ENCODE data around the gene CD300E. TPM values are rescaled to one million over a fixed set of nuclear protein-coding genes. Genes with fewer than 3 reads are reported as not detected.
"Not testable (repeated sequence)": the region's sequence is repeated elsewhere in the genome, so short reads cannot be mapped to it uniquely, and the experiment has no call there.

Gene CD300E
- total RNA-seq, 4 donors from 2014 or later = 0.15 to 0.53 (median 0.18) TPM

DNA sequence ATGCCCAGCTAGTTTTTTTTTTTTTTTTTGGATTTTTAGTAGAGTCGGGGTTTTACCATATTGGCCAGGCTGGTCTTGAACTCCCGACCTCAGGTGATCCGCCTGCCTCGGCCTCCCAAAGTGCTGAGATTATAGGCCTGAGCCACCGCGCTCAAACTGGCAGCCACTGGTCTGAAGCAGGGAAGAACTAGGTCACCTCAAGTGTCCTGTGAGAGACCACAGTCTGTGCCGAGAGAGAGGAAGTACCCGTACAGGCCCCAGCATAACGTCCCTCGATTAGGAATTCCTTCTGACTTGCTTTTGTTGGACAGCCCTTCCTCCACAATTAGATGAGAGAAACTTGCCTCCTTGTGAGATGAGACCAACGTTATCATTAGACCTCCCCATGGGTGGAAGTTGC lies 13.7 kb upstream of the CD300E start:
- 54 to 64% methylated on average over 8 of the region's 11 CpGs for WGBS, 2 donors

DNA sequence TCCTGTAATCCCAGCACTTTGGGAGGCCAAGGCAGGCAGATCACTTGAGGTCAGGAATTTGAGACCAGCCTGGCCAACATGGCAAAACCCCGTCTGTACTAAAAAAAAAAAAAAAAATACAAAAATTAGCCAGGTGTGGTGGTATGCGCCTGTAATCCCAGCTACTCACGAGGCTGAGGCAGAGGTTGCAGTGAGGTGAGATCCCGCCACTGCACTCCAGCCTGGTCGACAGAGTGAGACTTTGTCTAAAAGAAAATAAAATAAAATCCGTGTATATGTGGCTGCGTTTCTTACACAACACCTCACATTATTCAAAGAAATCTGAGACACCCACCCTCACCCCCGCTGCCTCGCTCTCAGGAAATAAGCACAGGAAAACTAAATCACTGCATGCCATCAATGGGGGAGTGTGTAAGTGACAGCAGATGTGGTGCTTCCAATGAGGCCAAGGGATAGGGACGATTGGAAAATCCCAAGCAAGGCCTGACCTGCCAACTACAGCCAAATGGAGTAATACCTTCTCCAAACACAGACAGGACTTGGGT lies 13.1 kb upstream of the CD300E start:
- H3K27ac ChIP-seq; DNase-seq; H3K36me3 ChIP-seq; H3K4me3 ChIP-seq; intact Hi-C loops (cut with DNase I); H3K9me3 ChIP-seq: not testable (repeated sequence)
- Histone ChIP-seq H3K27me3 (peaks cover 0 to 76% (median 0%) of the 10 kb centered on the region in 4 donors), H3K4me1 (peaks cover 2 to 23% (median 6%) of the 10 kb centered on the region in 3 donors)
- WGBS, 2 donors = 62 to 75% methylated on average over 9 to 10 of the region's 10 CpGs

More for the DNA sequence above, 13.7 kb upstream of the CD300E start:
- H3K36me3 ChIP-seq = no peaks in the 10 kb centered on the region
- no peak for DNase-seq
- no peak overlapping the region for H3K27ac ChIP-seq
- no peak overlapping the region for H3K4me3 ChIP-seq
- no peak for TF ChIP-seq POLR2A (IDR thresholded peaks at IDR 0.05)
- TF ChIP-seq, protein P1, sequence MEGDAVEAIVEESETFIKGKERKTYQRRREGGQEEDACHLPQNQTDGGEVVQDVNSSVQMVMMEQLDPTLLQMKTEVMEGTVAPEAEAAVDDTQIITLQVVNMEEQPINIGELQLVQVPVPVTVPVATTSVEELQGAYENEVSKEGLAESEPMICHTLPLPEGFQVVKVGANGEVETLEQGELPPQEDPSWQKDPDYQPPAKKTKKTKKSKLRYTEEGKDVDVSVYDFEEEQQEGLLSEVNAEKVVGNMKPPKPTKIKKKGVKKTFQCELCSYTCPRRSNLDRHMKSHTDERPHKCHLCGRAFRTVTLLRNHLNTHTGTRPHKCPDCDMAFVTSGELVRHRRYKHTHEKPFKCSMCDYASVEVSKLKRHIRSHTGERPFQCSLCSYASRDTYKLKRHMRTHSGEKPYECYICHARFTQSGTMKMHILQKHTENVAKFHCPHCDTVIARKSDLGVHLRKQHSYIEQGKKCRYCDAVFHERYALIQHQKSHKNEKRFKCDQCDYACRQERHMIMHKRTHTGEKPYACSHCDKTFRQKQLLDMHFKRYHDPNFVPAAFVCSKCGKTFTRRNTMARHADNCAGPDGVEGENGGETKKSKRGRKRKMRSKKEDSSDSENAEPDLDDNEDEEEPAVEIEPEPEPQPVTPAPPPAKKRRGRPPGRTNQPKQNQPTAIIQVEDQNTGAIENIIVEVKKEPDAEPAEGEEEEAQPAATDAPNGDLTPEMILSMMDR (IDR thresholded peaks at IDR 0.05) = no peak
- intact Hi-C loops (cut with DNase I) = no loop called here
- peaks cover 0 to 74% (median 0%) of the 10 kb centered on the region in 4 donors for H3K27me3 ChIP-seq
- no peaks in the 10 kb centered on the region for H3K9me3 ChIP-seq
- H3K4me1 ChIP-seq = peaks cover 2 to 20% (median 6%) of the 10 kb centered on the region in 3 donors

DNA sequence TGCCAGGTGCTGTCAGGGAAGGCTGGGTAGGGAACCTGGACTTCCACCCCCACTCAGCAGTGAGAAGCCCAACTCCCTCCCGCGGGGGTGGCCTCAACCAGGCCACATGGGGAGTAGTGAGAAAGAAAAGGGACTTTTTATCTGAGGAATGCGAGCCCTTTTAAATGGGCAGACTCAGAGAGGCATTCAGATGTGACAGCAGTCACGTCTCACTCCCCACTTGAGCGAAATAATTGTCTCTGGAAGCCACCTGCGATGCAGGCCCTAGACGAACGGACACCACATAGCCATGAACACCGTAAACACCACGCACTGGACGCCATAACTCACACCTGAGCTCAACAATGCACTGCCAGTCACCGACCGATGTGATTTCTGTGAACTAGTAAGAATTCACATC lies 11.9 kb upstream of the CD300E start:
- intact Hi-C loops (cut with DNase I) = no loop called here
- Histone ChIP-seq H3K4me1 (peaks cover 2 to 23% (median 6%) of the 10 kb centered on the region in 3 donors), H3K27ac (no peak overlapping the region), H3K36me3 (no peaks in the 10 kb centered on the region), H3K9me3 (no peaks in the 10 kb centered on the region), H3K27me3 (peaks cover 0 to 65% (median 0%) of the 10 kb centered on the region in 4 donors), H3K4me3 (no peak overlapping the region)
- TF ChIP-seq, protein P1 (IDR thresholded peaks at IDR 0.05) = no peak
- TF ChIP-seq POLR2A (IDR thresholded peaks at IDR 0.05) = no peak
- 74 to 92% methylated on average over 2 to 10 of the region's 13 CpGs for WGBS, 2 donors
- DNase-seq = no peak

DNA sequence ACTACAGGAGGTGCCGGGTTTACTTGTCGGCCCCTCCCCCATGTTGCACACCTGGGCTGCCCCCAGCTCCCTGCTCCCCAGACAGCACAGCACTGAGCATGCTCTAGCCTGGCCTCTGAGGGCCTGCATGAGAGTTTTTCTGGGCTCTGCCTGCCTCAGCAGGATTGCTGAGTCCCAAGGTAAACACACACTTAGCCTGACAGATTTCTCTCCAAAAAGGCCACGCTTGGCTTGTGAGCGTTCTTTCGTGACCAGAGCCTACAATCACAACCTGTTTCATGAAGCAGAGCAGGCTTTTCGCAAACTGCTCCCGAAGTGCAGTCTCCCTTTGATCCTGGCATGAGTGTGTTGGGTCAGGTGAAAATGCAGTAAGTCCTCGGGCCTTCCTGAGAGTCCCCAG lies 9.8 kb upstream of the CD300E start:
- Histone ChIP-seq H3K4me1 (peaks cover 2 to 19% (median 6%) of the 10 kb centered on the region in 3 donors), H3K9me3 (no peaks in the 10 kb centered on the region), H3K27me3 (peaks cover 0 to 60% (median 0%) of the 10 kb centered on the region in 4 donors), H3K4me3 (no peak overlapping the region), H3K27ac (peak overlapping the region in 2 of 4 donors; percentile 55 to 60), H3K36me3 (no peaks in the 10 kb centered on the region)
- TF ChIP-seq, protein P1 (IDR thresholded peaks at IDR 0.05) = no peak
- TF ChIP-seq POLR2A (IDR thresholded peaks at IDR 0.05) = no peak
- DNase-seq = no peak
- 40 to 59% methylated on average over 1 to 3 of the region's 8 CpGs for WGBS, 2 donors
- intact Hi-C loops (cut with DNase I) = no loop called here

DNA sequence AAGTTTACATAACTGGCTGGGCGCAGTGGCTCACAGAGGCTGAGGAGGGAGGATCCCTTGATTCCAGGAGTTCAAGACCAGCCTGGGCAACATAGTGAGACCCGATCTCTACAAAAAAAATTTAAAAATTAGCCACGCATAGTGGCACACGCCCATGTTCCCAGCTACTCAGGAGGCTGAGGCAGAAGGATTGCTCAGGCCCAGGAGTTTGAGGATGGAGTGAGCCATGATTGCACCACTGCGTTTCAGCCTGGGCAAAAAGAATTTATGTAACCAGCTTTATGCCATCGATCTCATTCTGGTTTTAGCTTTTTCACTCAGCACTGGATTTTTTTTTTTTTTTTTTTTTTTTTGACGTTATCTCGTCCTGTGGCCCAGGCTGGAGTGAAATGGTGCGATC lies 9.1 kb upstream of the CD300E start:
- DNase-seq = no peak
- no peak overlapping the region for H3K27ac ChIP-seq
- H3K4me1 ChIP-seq = peaks cover 2 to 19% (median 6%) of the 10 kb centered on the region in 3 donors
- H3K4me3 ChIP-seq = no peak overlapping the region
- 84 to 93% methylated on average over 7 to 9 of the region's 9 CpGs for WGBS, 2 donors
- peaks cover 0 to 57% (median 0%) of the 10 kb centered on the region in 4 donors for H3K27me3 ChIP-seq
- TF ChIP-seq POLR2A (IDR thresholded peaks at IDR 0.05) = no peak
- TF ChIP-seq, protein P1 (IDR thresholded peaks at IDR 0.05) = no peak
- H3K36me3 ChIP-seq = no peaks in the 10 kb centered on the region
- intact Hi-C loops (cut with DNase I) = no loop called here
- H3K9me3 ChIP-seq = no peaks in the 10 kb centered on the region
